H54 (cell line): ENCODE results near the gene RFX1.
A peak's percentile ranks its signal among the peaks of the same experiment; 100 is the strongest.
"Not testable (repeated sequence)": the region's sequence is repeated elsewhere in the genome, so short reads cannot be mapped to it uniquely, and the experiment has no call there.

ENCODE experiments used
- DNase-seq: peaks from one replicate; pipeline ENCODE4 v3.0.0; 2011; ENCODE audit warnings: low spot score, mixed read lengths; ENCODE audit not compliant: insufficient read length
- FAIRE-seq: peaks from 3 replicates; lab custom pipeline; 2011; peaks lifted over from hg19 to GRCh38; lab: Jason Lieb, UNC
- POLR2A ChIP-seq: IDR thresholded peaks from 2 replicates; pipeline ENCODE4 v1.6.1; 2011; ENCODE audit warnings: low read depth, mild to moderate bottlenecking, low read length

RFX1 gene

GRCh38 chr19:13972368-13973155 is 33.6 kb downstream of the RFX1 start:
- no peak for TF ChIP-seq POLR2A
- DNase-seq: no peak
- FAIRE-seq: no peak

GRCh38 chr19:13971868-13972267 is 34.3 kb downstream of the RFX1 start:
- not testable (repeated sequence) for FAIRE-seq, DNase-seq

- DNase-seq: no peak
- FAIRE-seq: no peak
Observed at GRCh38 chr19:13969897-13970296, 36.2 kb downstream of the RFX1 start.

GRCh38 chr19:13968999-13969398 is 37.1 kb downstream of the RFX1 start:
- FAIRE-seq: no peak
- TF ChIP-seq POLR2A: no peak
- DNase-seq: no peak

More at GRCh38 chr19:13969897-13970296, 36.2 kb downstream of the RFX1 start:
- TF ChIP-seq POLR2A: no peak

GRCh38 chr19:13968383-13968935 is 37.7 kb downstream of the RFX1 start:
- DNase-seq (no peak), FAIRE-seq (no peak)
- TF ChIP-seq POLR2A: no peak

- not testable (repeated sequence) for FAIRE-seq, DNase-seq
Observed at GRCh38 chr19:13967206-13967605, 38.9 kb downstream of the RFX1 start.

- DNase-seq: no peak
- no peak for TF ChIP-seq POLR2A
- FAIRE-seq: no peak
Observed at GRCh38 chr19:13966684-13967128, 39.4 kb downstream of the RFX1 start.

- no peak for FAIRE-seq
- DNase-seq: no peak
- TF ChIP-seq POLR2A: no peak
Observed at GRCh38 chr19:13965926-13966683, 40.0 kb downstream of the RFX1 start.

- TF ChIP-seq POLR2A: no peak
- no peak for FAIRE-seq
- DNase-seq: no peak
Observed at GRCh38 chr19:13965377-13965896, 40.7 kb downstream of the RFX1 start.

- peak; percentile 57 for FAIRE-seq
- no peak for TF ChIP-seq POLR2A
- DNase-seq: peak; percentile 71
Observed at GRCh38 chr19:13964776-13965175, 41.3 kb downstream of the RFX1 start.

- TF ChIP-seq POLR2A: no peak
- FAIRE-seq (no peak), DNase-seq (no peak)
Observed at GRCh38 chr19:13963603-13964105, 42.5 kb downstream of the RFX1 start.

- TF ChIP-seq POLR2A: no peak
- no peak for DNase-seq
- no peak for FAIRE-seq
Observed at GRCh38 chr19:13962699-13963602, 43.2 kb downstream of the RFX1 start.

- no peak for DNase-seq
- no peak for TF ChIP-seq POLR2A
Observed at GRCh38 chr19:13961826-13962698, 44.1 kb downstream of the RFX1 start.

More at GRCh38 chr19:13961826-13962698, 44.1 kb downstream of the RFX1 start:
- no peak for FAIRE-seq
